Activated naive CD8-positive, alpha-beta T cell treated with anti-CD3 and anti-CD28 coated beads, Interleukin-2, amount 10 ng/mL, durations not matched to agents 7 days and 5 days (primary cell): ENCODE data around the gene ESD. TPM values are rescaled to one million over a fixed set of nuclear protein-coding genes. Genes with fewer than 3 reads are reported as not detected.
A peak's percentile ranks its signal among the peaks of the same experiment; 100 is the strongest.
"Not testable (repeated sequence)": the region's sequence is repeated elsewhere in the genome, so short reads cannot be mapped to it uniquely, and the experiment has no call there.

ENCODE experiments used
- ATAC-seq: fragments of 150-1000 bp; cut with Tn5 transposase; one replicate; pipeline ENCODE4 v1.10.0; 2021; ENCODE audit warnings: low read depth, moderate library complexity
- POLR2A ChIA-PET: fragments of 350-600 bp; sonication (Branson Sonifier 250); formaldehyde crosslinking; loops from one replicate; lab custom pipeline; 2021; ENCODE audit warnings: antibody characterized with exemption; lab: Charles Lee
- DNase-seq: peaks from one replicate; pipeline ENCODE4 v3.0.0; 2021
- H3K27ac Mint-ChIP-seq: one replicate; pipeline ENCODE4 v1.8.0; 2022; ENCODE audit warnings: mild to moderate bottlenecking, mixed read lengths
- H3K27me3 Mint-ChIP-seq: one replicate; pipeline ENCODE4 v1.8.0; 2022; ENCODE audit warnings: mild to moderate bottlenecking, moderate library complexity, mixed read lengths
- H3K36me3 Mint-ChIP-seq: one replicate; pipeline ENCODE4 v1.8.0; 2021; ENCODE audit warnings: mild to moderate bottlenecking, mixed read lengths
- H3K4me1 Mint-ChIP-seq: one replicate; pipeline ENCODE4 v1.8.0; 2021; ENCODE audit warnings: mixed read lengths
- H3K4me3 Mint-ChIP-seq: one replicate; pipeline ENCODE4 v1.8.0; 2022; ENCODE audit warnings: mild to moderate bottlenecking, moderate library complexity, mixed read lengths
- H3K9me3 Mint-ChIP-seq: one replicate; pipeline ENCODE4 v1.8.0; 2021; ENCODE audit warnings: mixed read lengths
- total RNA-seq, 2 experiments: library from RNA; stranded (reverse); gene quantifications; one replicate each; pipeline ENCODE4 v1.2.3, GENCODE V29; 2021

Gene ESD
- total RNA-seq, 2 experiments from 2014 or later: 84.7 to 96.9 TPM

- H3K4me1 Mint-ChIP-seq: no peaks in the 10 kb centered on the region
- no peak overlapping the region for H3K27ac Mint-ChIP-seq
- peaks cover 34% of the 10 kb centered on the region for H3K27me3 Mint-ChIP-seq
- POLR2A ChIA-PET: no interaction called here
- H3K36me3 Mint-ChIP-seq: peaks cover 10% of the 10 kb centered on the region
- H3K9me3 Mint-ChIP-seq: peaks cover 15% of the 10 kb centered on the region
- DNase-seq (no peak), ATAC-seq (no peak)
- H3K4me3 Mint-ChIP-seq: no peak overlapping the region
Observed at GRCh38 chr13:46810440-46810839, 13.5 kb upstream of the ESD start.

- peaks cover 23% of the 10 kb centered on the region for H3K27me3 Mint-ChIP-seq
- H3K27ac Mint-ChIP-seq, H3K4me1 Mint-ChIP-seq, POLR2A ChIA-PET, H3K36me3 Mint-ChIP-seq, H3K4me3 Mint-ChIP-seq, DNase-seq, H3K9me3 Mint-ChIP-seq, ATAC-seq: not testable (repeated sequence)
Observed at GRCh38 chr13:46804921-46805320, 8.0 kb upstream of the ESD start.

- POLR2A ChIA-PET: no interaction called here
- Mint-ChIP-seq H3K4me1 (no peaks in the 10 kb centered on the region), H3K27me3 (peaks cover 19% of the 10 kb centered on the region), H3K4me3 (no peak overlapping the region), H3K9me3 (no peaks in the 10 kb centered on the region), H3K27ac (no peak overlapping the region), H3K36me3 (no peaks in the 10 kb centered on the region)
- ATAC-seq (no peak), DNase-seq (no peak)
Observed at GRCh38 chr13:46804391-46804815, 7.4 kb upstream of the ESD start.

GRCh38 chr13:46803586-46803985, 6.6 kb upstream of the ESD start:
- no peak overlapping the region for H3K27ac Mint-ChIP-seq
- no peak for DNase-seq
- POLR2A ChIA-PET: no interaction called here
- no peak for ATAC-seq
- H3K4me3 Mint-ChIP-seq: no peak overlapping the region
- H3K27me3 Mint-ChIP-seq: peaks cover 19% of the 10 kb centered on the region
- H3K4me1 Mint-ChIP-seq: no peaks in the 10 kb centered on the region
- H3K9me3 Mint-ChIP-seq: no peaks in the 10 kb centered on the region
- H3K36me3 Mint-ChIP-seq: no peaks in the 10 kb centered on the region

GRCh38 chr13:46801858-46802257, 4.9 kb upstream of the ESD start:
- Mint-ChIP-seq H3K9me3 (no peaks in the 10 kb centered on the region), H3K27me3 (peaks cover 8% of the 10 kb centered on the region), H3K4me3 (no peak overlapping the region), H3K27ac (no peak overlapping the region), H3K4me1 (peaks cover 6% of the 10 kb centered on the region), H3K36me3 (no peaks in the 10 kb centered on the region)
- ATAC-seq (no peak), DNase-seq (no peak)
- POLR2A ChIA-PET: no interaction called here

GRCh38 chr13:46799139-46799538, 2.2 kb upstream of the ESD start:
- Mint-ChIP-seq H3K9me3 (no peaks in the 10 kb centered on the region), H3K36me3 (peaks cover 5% of the 10 kb centered on the region), H3K27me3 (no peaks in the 10 kb centered on the region), H3K4me3 (no peak overlapping the region), H3K27ac (no peak overlapping the region), H3K4me1 (peaks cover 20% of the 10 kb centered on the region)
- POLR2A ChIA-PET: no interaction called here
- ATAC-seq: no peak
- DNase-seq: no peak

GRCh38 chr13:46797501-46798237, 708 bp upstream of the ESD start:
- no peak for DNase-seq
- Mint-ChIP-seq H3K27ac (peak overlapping the region; percentile 98), H3K36me3 (peaks cover 14% of the 10 kb centered on the region), H3K4me3 (peak overlapping the region; percentile 93), H3K9me3 (no peaks in the 10 kb centered on the region), H3K27me3 (no peaks in the 10 kb centered on the region), H3K4me1 (peaks cover 29% of the 10 kb centered on the region)
- ATAC-seq: no peak
- POLR2A ChIA-PET: no interaction called here

- Mint-ChIP-seq H3K27ac (peak overlapping the region; percentile 98), H3K27me3 (no peaks in the 10 kb centered on the region), H3K4me3 (peak overlapping the region; percentile 93), H3K4me1 (peaks cover 29% of the 10 kb centered on the region), H3K9me3 (no peaks in the 10 kb centered on the region), H3K36me3 (peaks cover 14% of the 10 kb centered on the region)
- POLR2A ChIA-PET: interaction anchor here (1.0 to 1.4 kb wide), 2 partner anchors 20 to 243 kb away, joined by 3 read pairs; partner anchors contain the start of gene LRCH1
- DNase-seq: no peak
- ATAC-seq: no peak
Observed at GRCh38 chr13:46796129-46796514, 839 bp downstream of the ESD start.

GRCh38 chr13:46795321-46795720, 1.6 kb downstream of the ESD start:
- POLR2A ChIA-PET: no interaction called here
- Mint-ChIP-seq H3K27me3 (no peaks in the 10 kb centered on the region), H3K36me3 (peaks cover 22% of the 10 kb centered on the region), H3K4me1 (peaks cover 29% of the 10 kb centered on the region), H3K9me3 (no peaks in the 10 kb centered on the region), H3K27ac (no peak overlapping the region), H3K4me3 (peak overlapping the region; percentile 93)
- no peak for ATAC-seq
- DNase-seq: no peak

- no peaks in the 10 kb centered on the region for H3K27me3 Mint-ChIP-seq
- POLR2A ChIA-PET: no interaction called here
- H3K9me3 Mint-ChIP-seq: no peaks in the 10 kb centered on the region
- no peak overlapping the region for H3K27ac Mint-ChIP-seq
- peaks cover 22% of the 10 kb centered on the region for H3K36me3 Mint-ChIP-seq
- peaks cover 12% of the 10 kb centered on the region for H3K4me1 Mint-ChIP-seq
- DNase-seq (no peak), ATAC-seq (no peak)
- no peak overlapping the region for H3K4me3 Mint-ChIP-seq
Observed at GRCh38 chr13:46783504-46783903, 13.5 kb downstream of the ESD start.

GRCh38 chr13:46782691-46783090, 14.3 kb downstream of the ESD start:
- H3K36me3 Mint-ChIP-seq: peaks cover 23% of the 10 kb centered on the region
- POLR2A ChIA-PET: no interaction called here
- ATAC-seq: no peak
- peaks cover 8% of the 10 kb centered on the region for H3K4me1 Mint-ChIP-seq
- DNase-seq: no peak
- H3K4me3 Mint-ChIP-seq: no peak overlapping the region
- H3K27me3 Mint-ChIP-seq: no peaks in the 10 kb centered on the region
- H3K9me3 Mint-ChIP-seq: no peaks in the 10 kb centered on the region
- no peak overlapping the region for H3K27ac Mint-ChIP-seq

GRCh38 chr13:46782066-46782465, 14.9 kb downstream of the ESD start:
- H3K27me3 Mint-ChIP-seq: no peaks in the 10 kb centered on the region
- H3K36me3 Mint-ChIP-seq: peaks cover 24% of the 10 kb centered on the region
- H3K27ac Mint-ChIP-seq: no peak overlapping the region
- no peaks in the 10 kb centered on the region for H3K9me3 Mint-ChIP-seq
- H3K4me3 Mint-ChIP-seq: no peak overlapping the region
- ATAC-seq (no peak), DNase-seq (no peak)
- POLR2A ChIA-PET: no interaction called here
- peaks cover 6% of the 10 kb centered on the region for H3K4me1 Mint-ChIP-seq

GRCh38 chr13:46778890-46779289, 18.1 kb downstream of the ESD start:
- DNase-seq (no peak), ATAC-seq (no peak)
- Mint-ChIP-seq H3K4me1 (peaks cover 5% of the 10 kb centered on the region), H3K27ac (no peak overlapping the region), H3K9me3 (no peaks in the 10 kb centered on the region), H3K27me3 (no peaks in the 10 kb centered on the region), H3K4me3 (no peak overlapping the region), H3K36me3 (peaks cover 38% of the 10 kb centered on the region)
- POLR2A ChIA-PET: no interaction called here

GRCh38 chr13:46778095-46778494, 18.9 kb downstream of the ESD start:
- no peak overlapping the region for H3K4me3 Mint-ChIP-seq
- peaks cover 43% of the 10 kb centered on the region for H3K36me3 Mint-ChIP-seq
- no peaks in the 10 kb centered on the region for H3K9me3 Mint-ChIP-seq
- no peak for DNase-seq
- POLR2A ChIA-PET: no interaction called here
- ATAC-seq: no peak
- no peaks in the 10 kb centered on the region for H3K27me3 Mint-ChIP-seq
- H3K4me1 Mint-ChIP-seq: peaks cover 5% of the 10 kb centered on the region
- H3K27ac Mint-ChIP-seq: no peak overlapping the region
